Astrocyte (in vitro differentiated cells and primary cell): ENCODE data around the gene CCSER1. TPM values are rescaled to one million over a fixed set of nuclear protein-coding genes. Genes with fewer than 3 reads are reported as not detected.

Experiments
- DNase-seq: peaks from one replicate; pipeline ENCODE4 v3.0.0-alpha.2; 2010; ENCODE audit warnings: low read depth
- FAIRE-seq: peaks from 2 replicates; lab custom pipeline; 2011; peaks lifted over from hg19 to GRCh38; lab: Jason Lieb, UNC
- H2AFZ ChIP-seq: 2 replicates; pipeline ENCODE4 v1.6.0; 2012; ENCODE audit warnings: low read depth, low read length, inconsistent platforms
- H3K27ac ChIP-seq: 2 replicates; pipeline ENCODE4 v1.5.1; 2011; ENCODE audit warnings: low read depth, low read length, inconsistent platforms
- H3K27me3 ChIP-seq: 2 replicates; pipeline ENCODE4 v1.6.0; 2011; ENCODE audit warnings: low read length, inconsistent platforms; ENCODE audit not compliant: insufficient read depth
- H3K36me3 ChIP-seq: 2 replicates; pipeline ENCODE4 v1.5.1; 2011; ENCODE audit warnings: low read length, inconsistent platforms; ENCODE audit not compliant: insufficient read depth
- H3K4me1 ChIP-seq: 2 replicates; pipeline ENCODE4 v1.5.1; 2011; ENCODE audit warnings: low read length, inconsistent platforms; ENCODE audit not compliant: insufficient read depth
- H3K4me2 ChIP-seq: 2 replicates; pipeline ENCODE4 v1.6.0; 2012; ENCODE audit warnings: low read length, inconsistent platforms
- H3K4me3 ChIP-seq: 2 replicates; pipeline ENCODE4 v1.5.1; 2011; ENCODE audit warnings: low read depth, mild to moderate bottlenecking, low read length, inconsistent platforms; ENCODE audit not compliant: insufficient read depth
- H3K79me2 ChIP-seq: 2 replicates; pipeline ENCODE4 v1.6.0; 2012; ENCODE audit warnings: mild to moderate bottlenecking, low read length, inconsistent platforms; ENCODE audit not compliant: insufficient read depth
- H3K9ac ChIP-seq: 2 replicates; pipeline ENCODE4 v1.6.0; 2012; ENCODE audit warnings: mild to moderate bottlenecking, low read length, inconsistent platforms
- H3K9me3 ChIP-seq: 2 replicates; pipeline ENCODE4 v1.5.1; 2012; ENCODE audit warnings: low read depth, mild to moderate bottlenecking, low read length, inconsistent platforms; ENCODE audit not compliant: insufficient read depth
- H4K20me1 ChIP-seq: 2 replicates; pipeline ENCODE4 v1.6.0; 2012; ENCODE audit warnings: low read length, inconsistent platforms; ENCODE audit not compliant: insufficient read depth
- H3K27ac Mint-ChIP-seq: one replicate; pipeline ENCODE4 v1.8.0; 2021; ENCODE audit warnings: mild to moderate bottlenecking, mixed read lengths; ENCODE audit not compliant: unreplicated experiment
- H3K27me3 Mint-ChIP-seq: one replicate; pipeline ENCODE4 v1.8.0; 2021; ENCODE audit warnings: low read depth, mixed read lengths; ENCODE audit not compliant: unreplicated experiment
- H3K36me3 Mint-ChIP-seq: one replicate; pipeline ENCODE4 v1.8.0; 2021; ENCODE audit warnings: low read depth, mixed read lengths; ENCODE audit not compliant: unreplicated experiment
- H3K4me1 Mint-ChIP-seq: one replicate; pipeline ENCODE4 v1.8.0; 2021; ENCODE audit warnings: low read depth, mixed read lengths; ENCODE audit not compliant: unreplicated experiment
- H3K4me3 Mint-ChIP-seq: one replicate; pipeline ENCODE4 v1.8.0; 2021; ENCODE audit warnings: mild to moderate bottlenecking, moderate library complexity, mixed read lengths; ENCODE audit not compliant: unreplicated experiment
- H3K9me3 Mint-ChIP-seq: one replicate; pipeline ENCODE4 v1.8.0; 2021; ENCODE audit warnings: mild to moderate bottlenecking, mixed read lengths; ENCODE audit not compliant: unreplicated experiment
- CTCF ChIP-seq: IDR thresholded peaks from 2 replicates; pipeline ENCODE4 v1.5.1; 2011; ENCODE audit warnings: low read depth, mild to moderate bottlenecking, inconsistent platforms, low read length, moderate library complexity; ENCODE audit not compliant: insufficient read depth
- EZH2 ChIP-seq: IDR thresholded peaks from 2 replicates; pipeline ENCODE4 v1.6.1; 2012; ENCODE audit warnings: mild to moderate bottlenecking, low read length, inconsistent platforms; ENCODE audit not compliant: insufficient read depth
- total RNA-seq: library from RNA; stranded (reverse); gene quantifications from 2 replicates; pipeline ENCODE4 v1.2.1, GENCODE V29; 2021

CCSER1 gene
- total RNA-seq, 1 donor from 2014 or later: 2.2 TPM

- H3K4me3 Mint-ChIP-seq: no peak overlapping the region
- Histone ChIP-seq H3K4me2 (no peak overlapping the region), H4K20me1 (no peaks in the 10 kb centered on the region), H3K4me3 (no peak overlapping the region), H3K9me3 (no peaks in the 10 kb centered on the region), H3K79me2 (no peaks in the 10 kb centered on the region), H3K27ac (no peak overlapping the region), H3K4me1 (no peaks in the 10 kb centered on the region), H3K27me3 (no peaks in the 10 kb centered on the region), H3K36me3 (no peaks in the 10 kb centered on the region), H2AFZ (no peak overlapping the region), H3K9ac (no peak overlapping the region)
- DNase-seq (no peak), FAIRE-seq (no peak)
- TF ChIP-seq EZH2 (no peak), CTCF (no peak)
- no peaks in the 10 kb centered on the region for H3K4me1 Mint-ChIP-seq
- H3K27me3 Mint-ChIP-seq: no peaks in the 10 kb centered on the region
- no peak overlapping the region for H3K27ac Mint-ChIP-seq
- peaks cover 3% of the 10 kb centered on the region for H3K9me3 Mint-ChIP-seq
- H3K36me3 Mint-ChIP-seq: no peaks in the 10 kb centered on the region
Measured at GRCh38 chr4:90792696-90793095, 665.5 kb downstream of the CCSER1 start.

DNA sequence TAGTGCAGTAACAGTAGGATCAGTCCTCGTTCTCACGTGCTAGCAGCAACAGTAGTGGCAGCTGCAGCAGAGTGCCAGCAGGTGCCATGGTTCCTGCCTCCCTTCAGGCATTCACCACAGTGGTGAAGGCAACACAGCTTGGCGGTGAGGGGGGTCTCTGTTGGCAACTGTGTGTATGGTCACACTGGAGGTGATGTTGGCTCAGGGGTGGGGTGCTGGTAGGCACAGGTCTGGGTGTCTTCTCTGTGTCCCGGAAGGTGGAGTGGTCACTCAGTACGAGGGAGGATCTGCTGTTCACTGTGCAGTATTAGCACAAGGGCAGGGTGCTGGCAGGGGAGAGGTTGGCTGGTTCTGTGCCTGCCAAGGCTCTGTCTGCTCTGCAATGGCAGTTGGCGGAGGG, 671.8 kb downstream of the CCSER1 start:
- FAIRE-seq: no peak
- Histone ChIP-seq H2AFZ (no peak overlapping the region), H3K4me3 (no peak overlapping the region), H3K79me2 (no peaks in the 10 kb centered on the region), H3K36me3 (no peaks in the 10 kb centered on the region), H3K4me1 (no peaks in the 10 kb centered on the region), H3K9ac (no peak overlapping the region), H3K4me2 (no peak overlapping the region), H4K20me1 (no peaks in the 10 kb centered on the region), H3K27me3 (no peaks in the 10 kb centered on the region), H3K27ac (no peak overlapping the region), H3K9me3 (peaks cover 6% of the 10 kb centered on the region)
- DNase-seq: no peak
- Mint-ChIP-seq H3K4me3 (no peak overlapping the region), H3K4me1 (no peaks in the 10 kb centered on the region), H3K27me3 (no peaks in the 10 kb centered on the region), H3K9me3 (peaks cover 4% of the 10 kb centered on the region), H3K27ac (no peak overlapping the region), H3K36me3 (no peaks in the 10 kb centered on the region)
- TF ChIP-seq EZH2 (no peak), CTCF (no peak)

DNA sequence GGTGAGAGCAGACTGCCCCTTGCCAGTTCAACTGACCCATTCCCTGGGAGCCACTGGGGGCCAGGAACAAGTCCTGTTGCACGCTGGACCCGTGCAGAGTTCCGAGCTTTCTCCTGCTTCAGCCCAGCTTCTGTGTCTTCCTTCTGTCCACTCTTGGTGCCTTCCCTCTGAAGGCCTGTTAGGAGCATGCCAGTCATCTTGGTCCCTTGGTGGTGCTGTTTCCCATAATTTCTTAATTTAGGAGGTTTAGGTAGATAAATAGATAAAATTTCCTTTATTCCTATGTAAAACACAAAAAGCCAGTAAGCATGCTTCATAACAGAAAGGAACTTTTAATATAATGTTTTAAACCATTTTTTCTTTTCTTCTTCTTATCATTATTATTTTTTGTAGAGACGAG, 672.7 kb downstream of the CCSER1 start:
- H3K27ac ChIP-seq: no peak overlapping the region
- Mint-ChIP-seq H3K4me3 (no peak overlapping the region), H3K9me3 (peaks cover 4% of the 10 kb centered on the region), H3K4me1 (no peaks in the 10 kb centered on the region), H3K36me3 (no peaks in the 10 kb centered on the region), H3K27me3 (no peaks in the 10 kb centered on the region), H3K27ac (no peak overlapping the region)
- no peaks in the 10 kb centered on the region for H3K79me2 ChIP-seq
- no peaks in the 10 kb centered on the region for H3K27me3 ChIP-seq
- no peak overlapping the region for H2AFZ ChIP-seq
- no peaks in the 10 kb centered on the region for H3K36me3 ChIP-seq
- FAIRE-seq: no peak
- no peak for DNase-seq
- H3K4me3 ChIP-seq: no peak overlapping the region
- TF ChIP-seq CTCF: no peak
- TF ChIP-seq EZH2: no peak
- H3K9ac ChIP-seq: no peak overlapping the region
- H3K4me1 ChIP-seq: no peaks in the 10 kb centered on the region
- H4K20me1 ChIP-seq: no peaks in the 10 kb centered on the region
- H3K4me2 ChIP-seq: no peak overlapping the region
- H3K9me3 ChIP-seq: peaks cover 6% of the 10 kb centered on the region
